Esophagus mucosa (tissue), 1 donor: ENCODE data around the gene LYPLA2. TPM values are rescaled to one million over a fixed set of nuclear protein-coding genes. Genes with fewer than 3 reads are reported as not detected.
"Not testable (repeated sequence)": the region's sequence is repeated elsewhere in the genome, so short reads cannot be mapped to it uniquely, and the experiment has no call there.

Experiments used
- ATAC-seq: fragments of 200-7000 bp; cut with Tn5 transposase; one replicate; pipeline ENCODE4 v1.9.1; 2020
- total RNA-seq: library from RNA; stranded (reverse); gene quantifications from one replicate; pipeline ENCODE4 v1.2.4, GENCODE V29; 2023
- donor health status: DM: yes; HTN: yes; CAD: no.

Gene LYPLA2
- total RNA-seq, 1 donor from 2014 or later, result 48.9 TPM

GRCh38 chr1:23779826-23780371 is 11.0 kb upstream of the LYPLA2 start:
- peak; percentile 56 for ATAC-seq

GRCh38 chr1:23783141-23783540 is 7.8 kb upstream of the LYPLA2 start:
- ATAC-seq, result not testable (repeated sequence)

GRCh38 chr1:23784846-23785245 is 6.1 kb upstream of the LYPLA2 start:
- no peak for ATAC-seq

- ATAC-seq, result no peak
These were observed 3.2 kb upstream of the LYPLA2 start for GRCh38 chr1:23787701-23788100.

GRCh38 chr1:23788695-23789094 is 2.2 kb upstream of the LYPLA2 start:
- no peak for ATAC-seq

- peak; percentile 23 for ATAC-seq
These were observed 637 bp downstream of the LYPLA2 start for GRCh38 chr1:23791516-23792047.

- no peak for ATAC-seq
These were observed 1.4 kb downstream of the LYPLA2 start for GRCh38 chr1:23792151-23792945.

- peak; percentile 42 for ATAC-seq
These were observed 2.3 kb downstream of the LYPLA2 start for GRCh38 chr1:23793018-23793781.

- no peak for ATAC-seq
These were observed 3.2 kb downstream of the LYPLA2 start for GRCh38 chr1:23793861-23794731.

- ATAC-seq, result not testable (repeated sequence)
These were observed 3.8 kb downstream of the LYPLA2 start for GRCh38 chr1:23794732-23795182.

GRCh38 chr1:23795676-23796465 is 4.9 kb downstream of the LYPLA2 start:
- no peak for ATAC-seq

GRCh38 chr1:23796466-23797271 is 5.7 kb downstream of the LYPLA2 start:
- ATAC-seq, result no peak

- ATAC-seq, result no peak
These were observed 6.8 kb downstream of the LYPLA2 start for GRCh38 chr1:23797478-23798448.

- no peak for ATAC-seq
These were observed 7.8 kb downstream of the LYPLA2 start for GRCh38 chr1:23798662-23799142.

GRCh38 chr1:23799255-23799569 is 8.3 kb downstream of the LYPLA2 start:
- ATAC-seq, result no peak

- ATAC-seq, result peak; percentile 74
These were observed 8.8 kb downstream of the LYPLA2 start for GRCh38 chr1:23799570-23800399.

GRCh38 chr1:23800400-23801337 is 9.7 kb downstream of the LYPLA2 start, which contains the start of gene GALE:
GALE (minus strand) TSS chr1:23800754; CDS start chr1:23799007, 1,747 bp downstream.
- peak; percentile 89 for ATAC-seq
